Midbrain (tissue), 1 donor: ENCODE measurements around the gene ITPRID1.
A peak's percentile ranks its signal among the peaks of the same experiment; 100 is the strongest.
"Not testable (repeated sequence)": the region's sequence is repeated elsewhere in the genome, so short reads cannot be mapped to it uniquely, and the experiment has no call there.

Source experiments
- DNase-seq: peaks from one replicate; lab custom pipeline; 2025; lab: John Stamatoyannopoulos, UW

Gene ITPRID1

GRCh38 chr7:31513790-31514189, at the start of gene ITPRID1:
Gene ITPRID1 (plus strand): TSS chr7:31514090. CDS start chr7:31553025, 38,935 bp downstream.
- DNase-seq = no peak

GRCh38 chr7:31464601-31465000, 49.3 kb upstream of the ITPRID1 start:
- DNase-seq = no peak

- DNase-seq = no peak
Observed at GRCh38 chr7:31465285-31465684, 48.6 kb upstream of the ITPRID1 start.

GRCh38 chr7:31466036-31466435, 47.9 kb upstream of the ITPRID1 start:
- DNase-seq = no peak

GRCh38 chr7:31470883-31471282, 43.0 kb upstream of the ITPRID1 start:
- DNase-seq = not testable (repeated sequence)

GRCh38 chr7:31475368-31475767, 38.5 kb upstream of the ITPRID1 start:
- DNase-seq = no peak

- DNase-seq = no peak
Observed at GRCh38 chr7:31476073-31476745, 37.7 kb upstream of the ITPRID1 start.

GRCh38 chr7:31476941-31477677, 36.8 kb upstream of the ITPRID1 start:
- DNase-seq = no peak

GRCh38 chr7:31478018-31478417, 35.9 kb upstream of the ITPRID1 start:
- no peak for DNase-seq

GRCh38 chr7:31478721-31479120, 35.2 kb upstream of the ITPRID1 start:
- DNase-seq = no peak

- no peak for DNase-seq
Observed at GRCh38 chr7:31487071-31487470, 26.8 kb upstream of the ITPRID1 start.

- DNase-seq = no peak
Observed at GRCh38 chr7:31487476-31487875, 26.4 kb upstream of the ITPRID1 start.

GRCh38 chr7:31488562-31489203, 25.2 kb upstream of the ITPRID1 start:
- DNase-seq = peak; percentile 63

GRCh38 chr7:31490796-31491314, 23.0 kb upstream of the ITPRID1 start:
- no peak for DNase-seq

GRCh38 chr7:31492086-31492485, 21.8 kb upstream of the ITPRID1 start:
- no peak for DNase-seq

- DNase-seq = no peak
Observed at GRCh38 chr7:31493714-31494181, 20.1 kb upstream of the ITPRID1 start.

GRCh38 chr7:31494421-31494820, 19.5 kb upstream of the ITPRID1 start:
- no peak for DNase-seq

- no peak for DNase-seq
Observed at GRCh38 chr7:31495653-31496052, 18.2 kb upstream of the ITPRID1 start.

GRCh38 chr7:31497516-31497915, 16.4 kb upstream of the ITPRID1 start:
- no peak for DNase-seq

GRCh38 chr7:31500656-31501055, 13.2 kb upstream of the ITPRID1 start:
- no peak for DNase-seq

GRCh38 chr7:31508823-31509222, 5.1 kb upstream of the ITPRID1 start:
- no peak for DNase-seq

GRCh38 chr7:31512166-31512565, 1.7 kb upstream of the ITPRID1 start:
- no peak for DNase-seq
